ENCODE measurements around the gene KCNJ12. TPM values are rescaled to one million over a fixed set of nuclear protein-coding genes. Genes with fewer than 3 reads are reported as not detected.

The KCNJ12 gene
- total and polyA plus RNA-seq, 2 of the 13 experiments (the other 11 are each of a cell fraction or from before 2014, with no cell fraction given): not detected

- Histone ChIP-seq H3K27me3 (ENCODE audit: control insufficient read depth in 1 of 2, insufficient read depth in 2 of 2, low read length in 2 of 2) (peaks cover 1 to 12% of the 10 kb centered on the region in 2 experiments; a peak in 2 of 5 replicates), H3K27ac (ENCODE audit: extremely low read length, insufficient read depth, low read length) (no peak overlapping the region), H3K9me3 (ENCODE audit: low read length) (no peaks in the 10 kb centered on the region), H3K9ac (ENCODE audit: insufficient read depth, low read depth, low read length) (no peak overlapping the region), H2AFZ (ENCODE audit: low read length) (no peak overlapping the region), H3K36me3 (replicated peaks in 1 of 2; ENCODE audit: control insufficient read depth in 1 of 2, insufficient read depth in 2 of 2, low read length in 2 of 2) (no peaks in the 10 kb centered on the region), H3K4me2 (ENCODE audit: low read depth, low read length) (no peak overlapping the region), H3K79me2 (ENCODE audit: insufficient read depth, low read length) (no peaks in the 10 kb centered on the region), H3K4me3 (replicated peaks in 1 of 3; ENCODE audit: insufficient read depth in 1 of 3, low read depth in 2 of 3, low read length in 3 of 3) (no peak overlapping the region), H3K4me1 (ENCODE audit: insufficient read depth, low read length) (no peaks in the 10 kb centered on the region), H4K20me1 (ENCODE audit: insufficient read depth, low read length) (no peaks in the 10 kb centered on the region)
- intact Hi-C loops (cut with micrococcal nuclease; ENCODE audit: unreplicated experiment): no loop called here
- POLR2A ChIA-PET: no interaction called here
- in situ Hi-C loops (cut with HindIII; ENCODE audit: extremely low pct_ligation_motif_present, low pct_unique_long_range_greater_than_20kb): no loop called here
- ATAC-seq (no peak; the same call in 2 of the 3 replicates), DNase-seq (ENCODE audit: low spot score) (no peak), FAIRE-seq (no peak)
- 45% methylated on average over 8 of the region's 12 CpGs for WGBS (ENCODE audit: low lambda C conversion rate)
- no TSS peak for BruUV-seq (replicated peaks)
- TF ChIP-seq AHR (CRISPR knock-in tag; IDR thresholded peaks at IDR 0.05): no peak
- TF ChIP-seq SNAI1 (CRISPR knock-in tag; IDR thresholded peaks at IDR 0.05; ENCODE audit: borderline replicate concordance): no peak
- no peak for TF ChIP-seq E2F1 (CRISPR knock-in tag; IDR thresholded peaks at IDR 0.05)
- TF ChIP-seq ARNT2 (CRISPR knock-in tag; IDR thresholded peaks at IDR 0.05; ENCODE audit: low read depth): no peak
- no peak for TF ChIP-seq ZNF597 (CRISPR knock-in tag; IDR thresholded peaks at IDR 0.05)
- no peak for TF ChIP-seq WIZ (CRISPR knock-in tag; IDR thresholded peaks at IDR 0.05)
- no peak for TF ChIP-seq GZF1 (CRISPR knock-in tag; IDR thresholded peaks at IDR 0.05)
- TF ChIP-seq GABPA (IDR thresholded peaks at IDR 0.05; ENCODE audit: low read depth, low read length): no peak
- no peak for TF ChIP-seq GABPA (CRISPR knock-in tag; IDR thresholded peaks at IDR 0.05; ENCODE audit: low read depth)
- CTCF ChIA-PET (ENCODE audit: low intra/inter-chr PET ratio, low total read pairs): no interaction called here
Measured at GRCh38 chr17:21358682-21359482, 17.3 kb upstream of the KCNJ12 start.

Measured in HepG2 (cell line).